ENCODE data around the gene SPATA2. TPM values are rescaled to one million over a fixed set of nuclear protein-coding genes. Genes with fewer than 3 reads are reported as not detected.
"Not testable (repeated sequence)": the region's sequence is repeated elsewhere in the genome, so short reads cannot be mapped to it uniquely, and the experiment has no call there.

Gene SPATA2
- total RNA-seq, 4 donors from 2014 or later, result 4.0 to 6.7 (median 5.5) TPM

- intact Hi-C loops (cut with DNase I), result no loop called here
- 81% methylated on average over 6 of the region's 7 CpGs for WGBS
- no peak overlapping the region for H3K27ac ChIP-seq (replicated peaks in 1 of 4)
- H3K36me3 ChIP-seq, result peaks cover 12 to 89% (median 59%) of the 10 kb centered on the region in 4 donors
- H3K4me1 ChIP-seq, result peaks cover 0 to 7% (median 0%) of the 10 kb centered on the region in 4 donors
- H3K27me3 ChIP-seq, result no peaks in the 10 kb centered on the region
- TF ChIP-seq POLR2AphosphoS5 (IDR thresholded peaks at IDR 0.05), result no peak
- TF ChIP-seq POLR2A (IDR thresholded peaks at IDR 0.05; ENCODE audit: low read depth), result no peak
- no peak for TF ChIP-seq CTCF (IDR thresholded peaks at IDR 0.05)
- TF ChIP-seq EP300 (IDR thresholded peaks at IDR 0.05), result no peak
- DNase-seq (ENCODE audit: extremely low spot score), result no peak
- no peaks in the 10 kb centered on the region for H3K9me3 ChIP-seq
- H3K4me3 ChIP-seq, result no peak overlapping the region
Observed at GRCh38 chr20:49865559-49865958, 49.8 kb downstream of the SPATA2 start.

- Histone ChIP-seq H3K36me3 (peaks cover 17 to 89% (median 60%) of the 10 kb centered on the region in 4 donors), H3K4me1 (peaks cover 0 to 7% (median 0%) of the 10 kb centered on the region in 4 donors), H3K27ac (replicated peaks in 1 of 4) (no peak overlapping the region), H3K9me3 (no peaks in the 10 kb centered on the region), H3K4me3 (no peak overlapping the region), H3K27me3 (no peaks in the 10 kb centered on the region)
- TF ChIP-seq EP300 (IDR thresholded peaks at IDR 0.05) (no peak), POLR2A (IDR thresholded peaks at IDR 0.05; ENCODE audit: low read depth) (no peak), CTCF (IDR thresholded peaks at IDR 0.05) (no peak), POLR2AphosphoS5 (IDR thresholded peaks at IDR 0.05) (no peak)
- 96% methylated on average over 6 of the region's 6 CpGs for WGBS
- intact Hi-C loops (cut with DNase I), result no loop called here
- no peak for DNase-seq (ENCODE audit: extremely low spot score)
Observed at GRCh38 chr20:49863666-49864065, 51.7 kb downstream of the SPATA2 start.

- H3K36me3 ChIP-seq, result peaks cover 17 to 86% (median 53%) of the 10 kb centered on the region in 4 donors
- DNase-seq (ENCODE audit: extremely low spot score), result no peak
- intact Hi-C loops (cut with DNase I), result no loop called here
Observed at GRCh38 chr20:49862607-49863200, 52.6 kb downstream of the SPATA2 start.

GRCh38 chr20:49861232-49861631 lies 54.1 kb downstream of the SPATA2 start:
- intact Hi-C loops (cut with DNase I), result not testable (repeated sequence)
- WGBS, result 92% methylated on average over 3 of the region's 3 CpGs

More at GRCh38 chr20:49862607-49863200, 52.6 kb downstream of the SPATA2 start:
- TF ChIP-seq POLR2A (IDR thresholded peaks at IDR 0.05; ENCODE audit: low read depth) (no peak), POLR2AphosphoS5 (IDR thresholded peaks at IDR 0.05) (no peak), EP300 (IDR thresholded peaks at IDR 0.05) (no peak), CTCF (IDR thresholded peaks at IDR 0.05) (no peak)
- H3K4me1 ChIP-seq, result peaks cover 0 to under 1% (median 0%) of the 10 kb centered on the region in 4 donors
- H3K27me3 ChIP-seq, result no peaks in the 10 kb centered on the region
- no peak overlapping the region for H3K27ac ChIP-seq (replicated peaks in 1 of 4)
- no peak overlapping the region for H3K4me3 ChIP-seq
- WGBS, result 85% methylated on average over 6 of the region's 6 CpGs
- H3K9me3 ChIP-seq, result no peaks in the 10 kb centered on the region

GRCh38 chr20:49859807-49860206 lies 55.5 kb downstream of the SPATA2 start:
- H3K4me3 ChIP-seq, result no peak overlapping the region
- no peak overlapping the region for H3K27ac ChIP-seq (replicated peaks in 1 of 4)
- H3K9me3 ChIP-seq, result no peaks in the 10 kb centered on the region
- no peak for DNase-seq (ENCODE audit: extremely low spot score)
- peaks cover 24 to 89% (median 59%) of the 10 kb centered on the region in 4 donors for H3K36me3 ChIP-seq
- intact Hi-C loops (cut with DNase I), result no loop called here
- H3K27me3 ChIP-seq, result no peaks in the 10 kb centered on the region
- H3K4me1 ChIP-seq, result no peaks in the 10 kb centered on the region
- TF ChIP-seq POLR2AphosphoS5 (IDR thresholded peaks at IDR 0.05) (no peak), EP300 (IDR thresholded peaks at IDR 0.05) (no peak), CTCF (IDR thresholded peaks at IDR 0.05) (no peak), POLR2A (IDR thresholded peaks at IDR 0.05; ENCODE audit: low read depth) (no peak)

More at GRCh38 chr20:49861232-49861631, 54.1 kb downstream of the SPATA2 start:
- not testable (repeated sequence) for H3K27me3 ChIP-seq; H3K9me3 ChIP-seq; H3K4me1 ChIP-seq; DNase-seq (ENCODE audit: extremely low spot score); H3K27ac ChIP-seq (replicated peaks in 1 of 4); H3K4me3 ChIP-seq
- peaks cover 18 to 89% (median 59%) of the 10 kb centered on the region in 4 donors for H3K36me3 ChIP-seq
